T-helper 1 cell treated with Interleukin-12 subunit alpha and Interleukin-12 subunit beta and Interleukin-4 antibody, amounts not matched to agents 30 ng/mL and 1 ng/mL, for 36 hours (primary cell): ENCODE data around the gene DOCK8. TPM values are rescaled to one million over a fixed set of nuclear protein-coding genes. Genes with fewer than 3 reads are reported as not detected.

Experiments
- intact Hi-C: fragments of 100-400 bp; cut with micrococcal nuclease; formaldehyde crosslinking; loops from one replicate; pipeline ENCODE4 v1.15.1; 2024
- total RNA-seq: library from RNA; stranded (reverse); gene quantifications from 2 replicates; pipeline ENCODE4 v1.2.3, GENCODE V29; 2022

The DOCK8 gene
- total RNA-seq, 1 donor from 2014 or later: 274 TPM

DNA sequence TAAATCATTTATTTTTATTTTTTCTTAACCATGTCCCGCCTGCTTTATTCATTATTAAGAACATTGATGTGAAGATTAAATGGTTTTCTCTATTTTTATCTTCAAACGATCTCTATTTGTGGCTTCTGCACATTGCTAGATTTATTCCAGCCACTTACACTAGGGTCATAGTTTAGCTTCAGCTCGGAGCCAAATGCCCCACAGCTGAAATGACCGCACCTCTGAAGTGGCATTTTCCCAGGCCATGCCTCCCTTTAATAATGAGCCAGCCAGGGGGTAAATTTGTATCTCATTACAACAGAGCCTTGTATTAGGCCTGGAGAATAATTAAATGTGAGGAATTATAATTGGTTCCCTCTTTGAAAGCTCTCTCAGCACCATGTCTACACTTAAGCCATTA is 89.4 kb downstream of the DOCK8 start:
- intact Hi-C loops: no loop called here

DNA sequence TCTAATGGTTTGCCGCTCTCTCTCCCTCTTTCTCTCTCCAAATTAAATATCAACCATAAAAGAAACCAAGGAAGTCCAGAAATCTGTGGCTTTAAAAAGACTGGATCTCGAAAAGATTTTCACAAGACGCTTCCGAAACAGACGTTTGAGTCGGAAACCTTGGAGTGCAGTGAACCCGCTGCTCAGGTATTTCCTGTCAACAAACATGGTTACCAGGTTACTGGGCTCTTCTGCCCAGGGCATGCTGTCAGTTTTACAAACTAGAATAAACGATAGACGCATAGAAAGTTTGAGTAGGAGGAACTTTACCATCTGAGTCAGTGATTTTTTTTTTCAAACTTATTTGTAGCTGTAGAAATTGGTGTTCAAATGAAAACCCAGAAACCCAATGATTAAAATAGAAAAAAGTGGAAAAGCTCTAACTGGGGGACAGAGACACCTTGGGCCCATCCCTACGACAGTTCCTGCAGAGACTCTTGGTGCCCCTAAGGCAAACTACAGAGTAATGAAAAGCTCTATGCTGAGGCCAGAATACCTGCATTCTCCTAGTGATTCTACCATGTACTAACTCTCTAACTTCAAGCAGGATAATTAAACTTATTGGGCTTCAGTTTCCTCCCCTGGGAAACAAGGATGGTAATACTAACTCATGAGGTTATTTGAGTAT is 90.0 kb downstream of the DOCK8 start:
- intact Hi-C loops: no loop called here

DNA sequence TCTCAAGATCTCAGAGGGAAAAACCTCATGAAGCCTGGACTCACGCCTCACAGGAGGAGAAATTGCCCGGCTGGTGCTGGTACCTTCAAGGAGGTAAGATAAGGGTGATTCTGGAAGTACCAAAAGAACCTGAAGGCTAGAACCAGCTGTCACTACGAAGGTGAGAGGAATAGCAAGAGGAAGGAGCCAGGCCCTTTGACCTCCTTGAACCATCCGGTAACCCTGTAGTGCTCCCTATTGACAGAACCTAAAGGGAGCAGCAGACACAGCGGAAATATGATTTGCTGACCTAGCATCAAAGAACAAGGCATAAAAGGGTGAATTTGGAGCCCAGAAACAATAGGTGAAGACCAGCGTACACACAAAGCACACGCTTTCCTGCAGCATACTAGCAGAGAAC is 92.2 kb downstream of the DOCK8 start:
- intact Hi-C loops: loop anchor here (2.0 kb wide), 2 partner anchors 24 to 92 kb away; partner anchors contain the start of gene DOCK8

DNA sequence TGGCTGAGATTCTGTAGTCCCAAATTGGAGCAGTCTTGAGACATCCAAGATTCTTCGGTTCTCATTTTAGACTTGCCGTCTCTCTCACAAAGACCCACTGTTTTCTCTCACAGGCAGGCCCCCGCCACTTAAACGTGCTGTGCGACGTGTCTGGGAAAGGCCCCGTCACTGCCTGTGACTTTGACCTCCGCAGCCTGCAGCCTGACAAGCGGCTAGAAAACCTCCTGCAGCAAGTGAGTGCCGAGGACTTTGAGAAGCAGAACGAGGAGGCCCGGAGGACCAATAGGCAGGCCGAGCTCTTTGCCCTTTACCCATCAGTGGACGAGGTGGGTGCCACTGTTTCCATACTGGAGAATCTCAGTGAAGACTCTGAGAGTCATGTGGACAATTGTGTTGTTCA is 97.2 kb downstream of the DOCK8 start:
- intact Hi-C loops: no loop called here

DNA sequence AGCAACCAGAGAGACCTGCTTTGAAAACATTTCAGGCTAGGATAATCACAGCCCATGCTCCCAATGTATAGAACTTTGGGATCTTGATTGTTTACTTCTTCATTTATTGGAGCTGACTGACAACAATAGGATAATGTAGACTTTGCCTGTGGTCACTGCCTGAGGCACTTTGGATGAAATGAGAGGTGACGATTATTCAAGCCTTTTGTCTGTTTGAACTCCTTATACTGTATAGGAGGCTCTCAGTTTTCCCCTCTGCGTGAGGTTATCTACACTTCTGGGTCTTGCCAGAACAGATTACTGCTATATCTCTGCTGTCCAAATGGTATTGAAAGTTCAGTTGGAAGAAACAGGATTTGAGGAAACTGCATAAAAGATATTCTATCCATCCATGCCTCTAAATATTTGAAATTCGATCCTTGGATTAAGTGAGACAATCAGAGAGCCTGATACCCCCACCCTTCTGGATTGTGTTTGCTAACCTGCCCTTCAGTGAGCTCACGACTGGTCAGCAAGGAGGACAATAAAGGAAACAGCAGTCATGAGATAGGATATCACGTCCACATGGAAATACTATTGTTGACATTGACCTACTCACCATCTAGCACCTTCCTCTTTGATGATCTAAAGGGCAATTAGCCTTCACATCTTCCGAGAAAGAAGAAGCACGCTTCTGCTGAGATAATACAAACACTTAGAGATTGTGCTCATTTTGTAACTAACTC is 98.1 kb downstream of the DOCK8 start:
- intact Hi-C loops: no loop called here

DNA sequence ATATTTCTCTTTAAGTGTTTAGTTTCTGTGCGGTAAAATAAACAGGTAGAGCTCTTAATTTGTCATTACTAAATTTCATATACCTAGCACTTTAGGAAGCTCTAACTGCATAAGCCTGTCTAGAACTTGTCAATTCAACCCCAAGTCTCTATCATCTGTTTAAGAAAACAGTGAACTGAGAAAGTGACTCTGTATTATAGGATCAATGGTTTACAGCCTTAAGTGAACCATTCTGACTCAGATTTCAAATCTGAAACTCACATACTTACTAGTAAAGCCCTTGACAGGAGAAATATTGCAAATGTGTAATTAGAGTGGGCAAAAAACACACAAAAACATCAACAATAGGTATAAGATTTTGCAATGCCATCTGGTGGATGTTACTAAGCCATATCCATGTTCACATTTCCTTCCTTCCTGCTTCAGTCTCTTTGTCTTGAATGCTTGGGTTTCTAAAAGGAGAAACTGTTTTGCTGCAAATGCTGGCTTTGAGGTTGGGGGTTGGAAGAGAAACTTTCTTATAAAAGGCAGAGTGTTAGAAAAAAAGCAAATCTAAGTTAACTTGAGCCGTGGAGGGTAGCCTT is 101.8 kb downstream of the DOCK8 start:
- intact Hi-C loops: no loop called here

DNA sequence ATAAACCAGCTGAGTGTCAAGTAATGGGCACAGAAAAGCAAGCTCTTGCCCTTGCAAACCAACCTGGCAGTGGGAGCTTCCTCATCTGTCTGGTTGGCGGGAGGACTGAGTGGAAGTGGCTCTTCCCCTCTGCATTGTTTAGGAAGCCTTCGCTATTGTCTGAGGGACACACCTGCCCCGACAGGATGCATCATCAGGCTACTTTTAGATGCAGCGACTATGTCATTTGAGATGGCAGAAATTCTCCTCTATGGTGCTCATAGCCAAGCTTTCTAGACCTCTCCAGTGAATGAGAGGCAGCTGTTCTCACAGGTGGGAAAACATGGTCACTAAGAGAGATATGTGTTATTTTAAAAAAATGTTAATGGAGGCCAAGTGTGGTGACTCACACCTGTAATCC is 104.0 kb downstream of the DOCK8 start:
- intact Hi-C loops: no loop called here

DNA sequence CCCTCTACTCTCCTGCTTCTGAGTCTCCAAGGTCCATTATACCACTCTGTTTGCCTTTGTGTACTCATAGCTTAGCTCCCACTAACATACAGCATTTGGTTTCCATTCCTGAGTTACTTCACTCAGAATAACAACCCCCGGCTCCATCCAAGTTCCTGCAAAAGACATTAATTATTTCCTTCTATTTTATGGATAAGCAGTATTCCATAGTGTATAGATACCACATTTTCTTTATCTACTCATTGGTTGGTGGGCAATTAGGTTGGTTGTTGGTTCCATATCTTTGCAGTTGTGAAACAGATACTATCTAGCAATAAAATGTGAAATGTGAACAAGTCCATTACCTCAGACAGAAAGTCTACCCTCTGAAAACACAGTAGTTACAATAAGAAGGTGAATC is 110.3 kb downstream of the DOCK8 start:
- intact Hi-C loops: no loop called here

DNA sequence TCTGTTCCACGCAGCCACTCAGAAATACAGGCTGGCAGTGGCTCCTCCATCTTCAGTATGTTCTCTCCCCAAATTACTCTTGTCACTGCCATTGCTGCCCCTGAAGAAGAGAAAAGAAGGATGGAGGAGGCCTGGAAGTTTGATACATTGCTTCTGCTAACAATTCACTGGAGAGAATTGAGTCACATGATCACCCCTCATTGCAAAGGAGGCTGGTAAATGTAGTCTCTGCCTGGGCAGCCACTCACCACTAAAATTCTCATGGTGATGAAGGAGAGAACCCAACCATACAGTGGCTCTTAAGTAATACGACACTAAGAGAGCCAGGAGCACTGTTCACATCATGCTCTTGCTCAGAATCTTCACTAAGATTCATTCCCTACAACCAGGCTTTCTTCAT is 112.0 kb downstream of the DOCK8 start:
- intact Hi-C loops: no loop called here

DNA sequence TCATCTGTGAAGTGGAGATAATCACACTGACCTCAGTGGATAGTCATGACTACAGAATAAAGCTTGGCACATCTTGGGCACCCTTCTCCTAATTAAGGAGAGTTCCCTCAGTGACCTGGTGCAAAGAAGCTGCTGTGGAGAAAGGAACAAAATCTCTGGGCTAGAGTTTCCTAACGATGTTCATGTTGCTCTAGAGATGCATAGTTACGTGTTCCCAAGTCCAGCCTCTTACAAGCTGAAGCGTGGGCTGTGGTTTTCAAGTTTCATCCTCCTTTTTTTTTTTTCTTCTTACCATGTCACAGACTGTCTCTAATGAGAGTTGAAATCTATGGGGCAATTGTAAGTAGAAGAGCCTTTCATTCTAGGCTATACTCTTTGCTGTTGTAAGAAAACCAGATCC is 113.8 kb downstream of the DOCK8 start:
- intact Hi-C loops: no loop called here

DNA sequence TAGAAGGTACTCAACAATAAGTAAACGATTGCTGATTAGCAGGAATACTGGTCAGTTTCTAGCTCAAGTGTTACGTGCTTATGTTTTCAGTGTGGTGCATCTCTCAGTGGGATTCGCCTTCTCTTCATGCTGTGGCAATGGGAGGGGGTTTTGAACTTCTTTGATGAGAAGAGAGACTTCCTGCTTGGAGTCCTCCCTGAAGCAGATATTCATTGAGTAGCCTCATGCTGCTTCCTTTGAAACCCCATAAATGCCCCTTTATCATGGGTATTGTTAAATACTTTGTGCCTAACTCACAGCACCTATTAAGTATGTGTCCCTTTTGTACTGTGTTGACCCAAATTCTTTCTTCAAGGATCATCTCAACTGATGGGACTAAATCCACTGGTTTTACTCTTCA is 116.5 kb downstream of the DOCK8 start:
- intact Hi-C loops: no loop called here

DNA sequence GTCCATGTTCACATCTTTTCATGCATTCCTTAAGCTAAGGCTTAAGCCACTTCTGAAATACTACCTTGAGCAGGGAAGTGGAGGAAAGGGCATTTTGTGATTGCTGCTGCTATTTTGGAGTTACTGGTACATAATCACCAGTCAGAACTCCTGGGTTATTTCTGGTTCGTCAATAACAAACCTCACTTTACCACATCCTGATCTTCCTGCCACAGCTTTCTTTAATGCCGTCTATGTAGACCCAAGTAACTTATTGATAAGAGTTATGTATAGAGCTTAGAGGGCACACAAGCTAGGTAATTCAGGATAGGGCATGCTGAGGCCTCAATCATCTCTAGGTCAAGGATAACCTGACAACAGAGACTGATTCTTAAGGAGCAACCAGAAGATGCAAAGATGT is 120.7 kb downstream of the DOCK8 start:
- intact Hi-C loops: no loop called here

DNA sequence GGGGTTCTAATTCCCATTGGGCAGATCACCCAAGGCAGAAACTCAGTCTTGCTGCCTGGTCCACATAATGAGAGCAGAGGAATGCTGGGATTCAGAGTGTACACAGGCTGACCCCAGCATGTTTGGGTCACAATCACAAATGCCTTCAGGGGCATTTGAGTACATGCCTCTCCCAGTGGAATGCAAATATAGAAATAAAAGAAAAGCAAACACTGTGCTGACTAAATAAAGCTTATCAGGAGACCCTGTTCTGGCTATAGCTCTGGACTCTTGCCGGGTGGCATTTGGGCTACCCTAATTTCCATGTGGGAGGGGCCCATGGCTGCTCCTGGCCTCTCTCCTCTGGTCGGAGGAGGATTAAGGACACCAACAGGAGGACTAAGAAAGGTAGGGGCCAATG is 121.4 kb downstream of the DOCK8 start:
- intact Hi-C loops: no loop called here

DNA sequence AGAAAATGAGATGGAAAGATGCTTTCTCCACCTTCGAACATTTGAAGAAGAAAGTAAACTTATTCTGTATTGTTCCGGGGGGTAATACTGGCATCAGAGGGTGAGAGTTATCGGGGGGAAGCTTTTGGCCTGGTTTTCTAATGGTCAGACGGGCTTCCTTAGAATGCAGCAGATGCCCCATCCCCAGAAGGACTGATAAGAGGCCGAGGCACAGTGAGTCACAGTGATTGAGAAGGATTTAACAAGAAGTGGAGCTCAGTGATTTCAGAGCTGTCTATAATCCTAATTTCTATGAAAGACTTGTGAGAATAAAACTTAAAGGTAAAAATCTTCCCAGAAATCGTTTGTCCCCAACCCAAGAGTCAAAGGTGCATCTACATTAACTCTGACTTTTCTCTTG is 123.9 kb downstream of the DOCK8 start:
- intact Hi-C loops: no loop called here

DNA sequence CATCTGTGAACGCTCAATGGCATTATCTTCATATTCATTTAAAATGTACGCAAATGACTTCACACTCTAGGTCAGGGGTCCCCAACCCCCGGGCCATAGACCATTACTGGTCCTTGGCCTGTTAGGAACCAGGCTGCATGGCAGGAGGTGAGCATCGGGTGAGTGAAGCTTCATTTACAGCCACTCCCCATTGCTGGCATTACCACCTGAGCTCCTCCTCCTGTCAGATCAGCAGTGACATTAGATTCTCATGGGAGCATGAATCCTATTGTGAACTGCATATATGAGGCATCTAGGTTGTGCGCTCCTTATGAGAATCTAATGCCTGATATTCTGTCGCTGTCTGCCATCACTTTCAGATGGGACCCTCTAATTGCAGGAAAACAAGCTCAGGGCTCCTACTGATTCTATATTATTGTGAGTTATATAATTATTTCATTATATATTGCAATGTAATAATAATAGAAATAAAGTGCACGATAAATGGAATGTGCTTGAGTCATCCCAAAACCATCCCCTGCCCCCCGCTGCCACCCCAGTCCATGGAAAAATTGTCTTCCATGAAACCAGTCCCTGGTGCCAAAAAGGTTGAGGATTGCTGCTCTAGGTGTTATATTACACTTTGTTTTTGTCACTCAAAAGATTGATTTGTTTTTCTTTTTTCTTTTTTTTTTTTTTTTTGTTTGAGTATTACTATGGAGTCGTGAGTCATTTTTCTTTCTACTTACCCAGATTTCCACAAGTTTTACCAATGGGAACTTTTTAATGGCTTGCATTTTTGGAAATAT is 127.2 kb downstream of the DOCK8 start:
- intact Hi-C loops: no loop called here

DNA sequence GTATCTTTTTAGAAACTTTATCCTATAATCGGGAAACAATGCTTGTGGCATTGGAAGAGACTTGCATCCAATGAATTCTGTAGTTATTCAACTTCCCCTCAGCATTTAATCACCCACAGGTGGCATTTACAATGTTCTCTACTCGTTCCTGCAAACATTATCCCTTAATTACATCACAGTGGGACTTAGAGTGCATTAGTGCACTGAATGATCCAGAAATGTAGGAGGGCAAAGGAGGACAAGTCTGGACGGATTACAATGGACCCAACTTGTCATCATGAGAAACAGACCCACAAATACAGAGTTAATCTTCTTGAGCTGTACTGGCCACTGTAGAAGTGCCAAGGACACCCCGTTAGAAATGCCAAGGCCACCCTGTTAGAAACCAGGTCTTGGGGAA is 129.1 kb downstream of the DOCK8 start:
- intact Hi-C loops: no loop called here

DNA sequence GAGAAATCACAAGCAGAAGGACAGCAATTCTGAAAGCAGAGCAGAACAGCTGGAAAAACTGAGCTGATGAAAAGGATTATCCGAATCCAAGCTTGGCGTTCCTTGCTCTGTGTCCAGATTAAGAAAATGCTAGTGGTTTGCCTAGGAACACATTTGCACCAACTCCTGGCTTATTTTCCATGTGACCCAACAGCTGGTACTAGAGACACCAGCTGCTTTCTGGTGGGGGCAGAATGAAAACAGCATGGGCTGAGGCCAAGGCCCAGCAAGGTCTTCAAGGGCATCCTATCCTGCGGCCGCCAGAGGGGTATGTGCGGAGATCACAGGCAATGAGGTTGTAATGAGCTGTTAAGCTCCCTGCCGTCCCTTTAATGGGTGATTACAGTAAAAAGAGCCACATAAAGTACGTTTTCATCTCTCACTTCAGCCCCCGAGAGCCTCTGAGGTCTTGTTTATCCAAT is 131.5 kb downstream of the DOCK8 start:
- intact Hi-C loops: no loop called here

DNA sequence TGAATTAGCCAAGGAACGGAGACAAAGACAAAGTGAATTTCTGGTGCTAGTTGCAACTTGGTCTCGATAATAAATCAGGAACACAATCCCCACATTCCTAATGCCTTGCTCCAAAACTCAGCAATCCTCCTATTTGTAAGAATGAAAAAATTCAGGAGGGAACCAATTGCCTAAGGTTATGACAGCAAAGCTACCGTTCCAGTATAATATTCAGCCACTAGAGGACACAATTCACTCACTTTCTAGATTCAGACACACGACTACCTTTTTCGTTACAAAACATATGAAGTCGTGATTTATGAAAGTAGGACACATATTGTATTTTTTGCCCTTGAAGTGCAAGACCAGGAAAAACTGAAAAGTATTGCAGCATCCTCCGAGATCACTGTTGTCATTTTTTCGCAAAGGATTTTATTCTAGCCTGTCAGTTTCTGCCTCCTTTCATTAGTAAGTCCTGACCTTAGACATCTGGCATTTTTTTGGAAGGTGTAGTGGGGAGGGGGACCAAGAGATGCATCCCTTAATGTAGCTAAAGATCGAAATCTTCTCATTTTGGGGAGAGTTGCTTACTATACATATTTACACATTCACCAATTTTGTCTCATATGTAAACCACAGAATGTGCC is 133.1 kb downstream of the DOCK8 start:
- intact Hi-C loops: no loop called here

DNA sequence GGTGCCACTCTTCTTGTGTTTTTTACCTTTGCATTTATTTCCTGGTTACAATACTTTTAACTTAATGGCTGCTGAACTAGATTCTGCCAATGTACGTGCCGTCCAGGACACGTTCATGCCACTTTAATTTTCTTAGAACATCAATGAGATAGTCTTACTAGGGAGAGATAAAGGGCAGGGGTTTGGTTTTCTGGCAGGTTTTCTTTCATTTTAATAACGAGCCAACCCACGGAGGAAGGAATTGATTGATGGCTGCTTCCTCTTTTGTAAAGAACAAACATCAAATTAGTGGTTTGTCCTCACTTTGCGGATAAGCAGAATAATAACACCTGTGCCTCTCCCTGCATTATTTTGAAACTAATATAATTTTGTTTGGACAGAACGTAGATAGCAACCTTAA is 135.7 kb downstream of the DOCK8 start:
- intact Hi-C loops: no loop called here

DNA sequence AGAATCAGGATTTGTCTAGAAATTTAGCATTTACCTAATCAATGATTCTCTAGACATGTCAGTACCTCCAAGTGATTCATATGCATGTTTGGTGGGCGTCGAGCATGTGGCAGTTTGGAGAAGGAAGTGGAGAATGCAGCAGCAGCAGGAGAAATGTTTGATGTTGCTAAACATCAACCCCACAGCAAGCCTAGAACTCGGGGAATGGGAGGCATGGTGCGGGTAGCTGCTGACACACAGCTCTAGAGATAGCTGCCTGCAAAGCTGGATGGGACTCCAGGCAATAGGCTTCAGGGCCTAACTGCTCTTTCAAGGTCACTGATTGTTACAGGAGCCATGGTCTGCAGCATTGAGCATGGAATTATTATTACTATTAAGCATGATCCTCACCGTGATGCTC is 137.3 kb downstream of the DOCK8 start:
- intact Hi-C loops: no loop called here

DNA sequence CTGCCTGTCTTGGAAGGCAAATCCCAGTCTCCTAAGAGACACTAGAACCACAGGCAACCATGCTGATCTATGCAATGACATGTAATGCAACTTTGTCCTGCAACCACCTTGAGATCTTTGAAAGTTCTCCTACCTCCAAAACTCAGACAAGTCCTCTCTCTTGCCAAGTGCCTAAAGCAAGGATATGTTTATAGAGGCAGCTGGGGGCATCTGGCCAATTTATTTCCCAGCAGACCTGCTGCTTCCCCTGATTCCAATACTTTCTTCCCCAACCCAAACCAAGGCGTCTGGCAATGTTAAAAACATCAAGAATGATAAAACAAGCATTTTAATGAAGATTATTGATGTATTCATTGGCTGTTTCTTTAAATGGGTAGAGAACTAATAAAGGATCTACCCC is 138.4 kb downstream of the DOCK8 start:
- intact Hi-C loops: no loop called here

DNA sequence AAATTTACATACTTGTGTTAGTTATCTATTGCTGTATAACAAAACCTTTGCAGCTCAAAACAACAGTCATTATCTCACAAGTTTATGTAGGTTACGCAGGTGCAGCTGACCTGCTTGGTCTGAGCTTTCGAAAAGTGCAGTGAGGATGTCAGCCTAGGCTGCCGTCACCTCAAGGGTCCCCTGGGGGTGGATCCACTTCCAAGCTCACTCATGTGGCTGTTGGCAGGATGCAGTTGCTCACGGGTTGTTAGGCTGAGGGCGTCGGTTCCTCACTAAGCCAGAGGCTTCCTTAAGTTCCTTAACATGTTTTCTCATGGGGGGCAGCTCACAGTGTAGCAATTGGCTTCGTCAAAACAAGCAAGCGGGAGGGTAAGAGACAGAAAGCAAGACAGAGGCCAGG is 139.8 kb downstream of the DOCK8 start:
- intact Hi-C loops: no loop called here
